ENCODE data around the gene AGO1.

DNA sequence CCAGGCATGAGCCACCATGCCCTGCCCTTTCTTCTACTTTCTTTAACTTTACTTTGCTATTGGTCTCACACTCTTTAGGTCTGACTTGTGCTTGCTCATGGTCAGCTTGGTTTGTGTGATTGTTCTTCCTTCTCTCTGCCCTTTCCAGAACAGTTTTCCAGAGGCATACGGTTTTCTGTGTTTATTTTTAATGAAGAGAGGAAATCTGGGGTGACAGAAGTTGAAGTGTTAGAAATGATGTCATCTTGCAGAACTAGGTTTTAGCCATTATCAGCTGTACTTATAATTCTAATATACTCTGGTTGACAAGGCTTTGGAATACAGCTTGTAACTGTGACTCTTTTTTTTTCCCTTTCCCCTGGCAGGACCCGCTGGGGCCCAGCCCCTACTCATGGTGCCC, 62.3 kb downstream of the AGO1 start:
- TF ChIP-seq, protein P1, sequence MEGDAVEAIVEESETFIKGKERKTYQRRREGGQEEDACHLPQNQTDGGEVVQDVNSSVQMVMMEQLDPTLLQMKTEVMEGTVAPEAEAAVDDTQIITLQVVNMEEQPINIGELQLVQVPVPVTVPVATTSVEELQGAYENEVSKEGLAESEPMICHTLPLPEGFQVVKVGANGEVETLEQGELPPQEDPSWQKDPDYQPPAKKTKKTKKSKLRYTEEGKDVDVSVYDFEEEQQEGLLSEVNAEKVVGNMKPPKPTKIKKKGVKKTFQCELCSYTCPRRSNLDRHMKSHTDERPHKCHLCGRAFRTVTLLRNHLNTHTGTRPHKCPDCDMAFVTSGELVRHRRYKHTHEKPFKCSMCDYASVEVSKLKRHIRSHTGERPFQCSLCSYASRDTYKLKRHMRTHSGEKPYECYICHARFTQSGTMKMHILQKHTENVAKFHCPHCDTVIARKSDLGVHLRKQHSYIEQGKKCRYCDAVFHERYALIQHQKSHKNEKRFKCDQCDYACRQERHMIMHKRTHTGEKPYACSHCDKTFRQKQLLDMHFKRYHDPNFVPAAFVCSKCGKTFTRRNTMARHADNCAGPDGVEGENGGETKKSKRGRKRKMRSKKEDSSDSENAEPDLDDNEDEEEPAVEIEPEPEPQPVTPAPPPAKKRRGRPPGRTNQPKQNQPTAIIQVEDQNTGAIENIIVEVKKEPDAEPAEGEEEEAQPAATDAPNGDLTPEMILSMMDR (IDR thresholded peaks at IDR 0.05) = no peak
- TF ChIP-seq POLR2A (IDR thresholded peaks at IDR 0.05) (no peak), EP300 (IDR thresholded peaks at IDR 0.05) (no peak)
